Embryonic facial prominence (tissue), 1 donor: Measurements from ENCODE around the gene TSFM.

Experiments used
- DNase-seq: peaks from one replicate; pipeline ENCODE4 v3.0.0-alpha.2; 2016; ENCODE audit errors: extremely low spot score

TSFM gene

GRCh38 chr12:57780284-57780897 lies 2.2 kb upstream of the TSFM start:
- DNase-seq: no peak

DNA sequence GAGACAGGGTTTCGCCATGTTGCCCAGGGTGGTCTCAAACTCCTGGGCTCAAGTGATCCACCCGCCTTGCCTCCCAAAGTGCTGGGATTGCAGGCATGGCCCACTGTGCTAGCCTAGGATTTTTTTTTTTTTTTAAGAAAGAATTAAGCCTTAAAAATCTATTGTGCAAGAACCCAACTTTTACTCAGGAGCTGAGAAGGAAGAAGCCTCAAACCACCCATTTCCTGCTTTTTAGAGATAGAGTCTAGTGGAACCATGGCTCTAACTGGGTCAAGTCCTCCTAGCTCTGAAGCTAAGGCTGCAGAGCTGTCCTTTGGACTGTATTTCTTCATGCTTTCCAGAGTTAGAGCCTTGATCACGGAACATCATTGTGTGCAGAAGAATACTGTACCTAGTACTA lies 1.3 kb upstream of the TSFM start:
- no peak for DNase-seq

GRCh38 chr12:57781801-57782200 lies 786 bp upstream of the TSFM start:
- DNase-seq: no peak

- no peak for DNase-seq
Measured at GRCh38 chr12:57782243-57782607, 362 bp upstream of the TSFM start.

- DNase-seq: no peak
Measured at GRCh38 chr12:57783466-57783801, 847 bp downstream of the TSFM start.

DNA sequence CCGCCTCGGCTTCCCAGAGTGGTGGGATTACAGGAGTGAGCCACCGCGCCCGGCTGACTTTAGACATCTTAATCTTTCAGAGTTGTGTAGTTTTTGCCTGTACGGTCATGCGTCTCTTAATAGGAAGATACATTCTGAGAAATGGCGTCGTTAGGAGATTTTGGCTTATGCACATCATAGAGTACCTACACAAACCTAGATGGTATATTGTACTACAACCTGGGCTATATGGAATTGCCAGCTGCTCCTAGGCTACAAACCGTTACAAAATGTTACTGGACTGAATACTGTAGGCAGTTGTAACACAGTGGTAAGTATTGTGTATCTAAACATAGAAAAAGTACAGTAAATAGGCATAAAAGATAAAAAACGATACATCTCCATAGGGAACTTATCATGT lies 1.3 kb downstream of the TSFM start:
- DNase-seq: no peak

- no peak for DNase-seq
Measured at GRCh38 chr12:57793920-57794319, 11.3 kb downstream of the TSFM start.

DNA sequence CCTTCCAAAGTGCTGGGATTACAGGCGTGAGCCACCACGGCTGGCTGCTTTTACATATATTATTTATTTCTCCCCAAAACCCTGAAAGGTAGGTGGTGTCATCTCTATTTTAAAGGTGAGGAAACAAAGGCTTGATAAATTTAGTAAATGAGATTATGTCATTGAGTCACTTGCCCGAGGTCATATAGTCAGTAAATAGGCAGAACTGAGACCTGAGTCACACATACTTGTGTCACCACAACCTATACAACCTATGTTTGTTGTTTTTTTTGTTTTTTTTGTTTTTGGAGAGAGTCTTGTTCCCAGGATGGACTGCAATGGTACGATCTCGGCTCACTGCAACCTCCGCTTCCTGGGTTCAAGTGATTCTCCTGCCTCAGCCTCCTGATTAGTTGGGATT lies 12.8 kb downstream of the TSFM start:
- no peak for DNase-seq

DNA sequence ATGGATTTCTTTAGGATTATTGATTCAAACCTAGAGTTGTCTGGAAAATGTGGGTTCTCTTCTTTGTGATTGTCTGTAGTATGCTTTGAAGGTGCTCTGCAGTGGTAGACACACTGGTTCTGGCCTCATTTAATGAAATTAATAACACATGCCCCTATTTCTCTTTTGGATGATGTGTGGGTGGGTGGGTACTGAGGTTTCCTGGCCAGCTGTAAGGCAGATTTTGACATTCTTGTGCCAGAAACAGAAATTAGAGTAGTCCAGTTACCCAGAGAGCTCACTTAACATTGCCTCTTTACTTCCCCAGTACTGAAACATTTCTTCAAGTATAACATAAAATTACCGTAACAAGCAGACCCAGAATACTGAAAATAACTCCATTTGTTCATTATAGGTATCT lies 14.4 kb downstream of the TSFM start:
- DNase-seq: no peak

GRCh38 chr12:57797933-57798332 lies 15.3 kb downstream of the TSFM start:
- no peak for DNase-seq

- no peak for DNase-seq
Measured at GRCh38 chr12:57800965-57801364, 18.4 kb downstream of the TSFM start.

GRCh38 chr12:57802607-57803006 lies 20.0 kb downstream of the TSFM start:
- DNase-seq: no peak

DNA sequence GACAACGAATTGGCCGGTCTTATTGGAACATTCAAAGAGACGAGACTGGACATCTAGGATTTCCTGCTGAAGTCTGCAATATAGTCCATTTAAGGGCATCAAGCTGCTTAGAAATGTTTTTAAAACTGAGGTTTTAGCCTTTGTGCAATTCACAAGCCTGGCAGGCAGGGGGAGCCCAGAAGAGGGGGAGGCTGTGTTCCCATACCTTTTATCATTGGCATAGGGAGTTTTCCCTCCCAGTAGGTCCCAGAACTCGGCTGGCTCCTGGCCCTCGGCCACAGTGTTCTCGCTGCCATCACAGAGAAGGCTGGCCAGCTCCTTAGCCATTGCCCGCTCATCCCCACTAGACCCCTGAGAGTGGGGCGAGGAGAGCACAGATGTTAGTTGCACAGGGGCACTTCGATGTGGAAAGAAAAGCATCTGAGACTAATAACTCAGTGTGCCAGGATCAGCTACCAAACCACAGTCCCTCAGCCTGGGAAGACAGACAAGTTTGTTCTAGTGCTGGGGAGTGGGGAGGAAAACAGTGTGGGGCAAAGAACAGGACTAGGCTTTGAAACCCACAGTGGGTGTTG lies 20.8 kb downstream of the TSFM start:
- no peak for DNase-seq

- no peak for DNase-seq
Measured at GRCh38 chr12:57806677-57807076, 24.1 kb downstream of the TSFM start.

GRCh38 chr12:57807285-57807684 lies 24.7 kb downstream of the TSFM start:
- DNase-seq: no peak

GRCh38 chr12:57808351-57808750 lies 25.8 kb downstream of the TSFM start:
- DNase-seq: no peak

DNA sequence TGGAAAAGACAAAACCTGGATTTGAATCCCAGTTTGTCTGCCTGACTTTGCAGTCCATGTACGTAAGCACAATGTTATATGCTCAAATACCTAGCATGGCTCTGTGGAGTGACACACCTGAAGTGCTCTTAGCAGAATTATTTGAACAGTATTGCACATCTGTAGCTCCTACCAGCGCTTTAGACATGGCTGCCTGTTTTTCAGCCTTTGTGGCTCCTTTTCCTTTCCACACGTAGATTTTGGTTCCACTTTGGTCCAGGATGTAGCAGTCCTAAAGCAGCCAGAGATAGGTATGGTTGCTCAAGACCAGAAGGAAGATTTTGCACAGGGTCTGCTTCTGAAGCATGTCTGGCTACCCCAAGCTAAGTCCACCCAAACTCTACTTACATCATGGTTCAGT lies 26.8 kb downstream of the TSFM start:
- DNase-seq: no peak

DNA sequence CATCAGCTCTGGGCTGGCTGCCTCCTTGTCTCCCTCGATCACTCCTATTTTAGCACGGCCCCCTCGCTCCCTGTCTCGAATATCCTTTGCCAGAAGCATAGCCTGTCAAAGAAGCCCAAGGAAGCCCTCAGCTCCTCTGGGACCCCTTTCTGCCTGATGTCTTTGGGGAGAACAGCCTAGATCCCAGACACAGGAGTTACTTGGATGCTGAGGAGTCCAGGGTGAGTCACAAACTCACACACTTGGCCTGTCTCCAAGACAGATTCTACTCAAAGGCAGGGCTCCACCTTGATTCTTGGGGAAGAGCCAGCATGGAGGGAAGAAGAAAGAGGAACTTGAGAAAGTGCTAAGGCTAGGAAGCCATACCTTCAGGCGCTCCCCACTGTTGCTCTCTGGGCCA lies 27.9 kb downstream of the TSFM start:
- no peak for DNase-seq

- DNase-seq: no peak
Measured at GRCh38 chr12:57811028-57811755, 28.6 kb downstream of the TSFM start.

- no peak for DNase-seq
Measured at GRCh38 chr12:57813111-57813970, 30.8 kb downstream of the TSFM start.

GRCh38 chr12:57813971-57814772 lies 31.6 kb downstream of the TSFM start:
- DNase-seq: no peak
